ENCODE results near the gene C7orf57.
"Not testable (repeated sequence)": the region's sequence is repeated elsewhere in the genome, so short reads cannot be mapped to it uniquely, and the experiment has no call there.

The C7orf57 gene

GRCh38 chr7:48035967-48036478 is 680 bp downstream of the C7orf57 start:
- DNase-seq (ENCODE audit: low read depth): no peak

GRCh38 chr7:48038815-48039506 is 3.6 kb downstream of the C7orf57 start:
- DNase-seq (ENCODE audit: low read depth): no peak

DNA sequence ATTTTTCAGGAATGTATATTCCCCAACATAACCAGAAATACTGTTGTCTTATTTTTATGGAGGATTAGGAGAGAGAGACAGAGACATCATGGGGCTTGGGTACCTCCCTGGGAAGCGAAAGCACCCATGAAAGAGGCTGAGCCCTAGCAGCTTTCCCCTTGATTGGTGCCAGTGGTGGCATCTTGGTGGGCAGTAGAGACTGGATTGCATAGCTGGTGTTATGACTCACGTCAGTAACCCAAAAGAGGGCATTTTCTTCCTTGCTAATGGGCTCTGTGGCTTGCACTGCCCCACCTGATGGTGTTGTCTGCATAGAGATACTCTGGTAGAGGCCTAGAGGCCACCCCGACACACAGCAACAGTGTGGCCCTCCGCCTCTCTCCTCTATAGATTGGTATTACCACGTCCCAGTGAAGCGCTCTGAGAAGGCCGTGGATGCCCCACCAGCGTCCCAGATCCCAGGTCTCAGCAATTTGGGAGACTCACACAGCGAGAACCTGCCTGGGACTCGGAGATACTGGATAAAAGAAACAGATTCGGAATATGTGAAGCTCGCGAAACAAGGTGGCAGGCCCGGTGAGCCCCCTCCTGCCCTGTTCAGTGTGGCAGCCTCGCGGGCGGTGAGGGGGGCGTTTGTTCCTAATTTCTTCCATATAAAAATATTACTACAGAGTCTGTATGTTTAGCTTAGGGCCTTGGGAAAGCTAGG is 5.8 kb downstream of the C7orf57 start:
- DNase-seq (ENCODE audit: low read depth): no peak

DNA sequence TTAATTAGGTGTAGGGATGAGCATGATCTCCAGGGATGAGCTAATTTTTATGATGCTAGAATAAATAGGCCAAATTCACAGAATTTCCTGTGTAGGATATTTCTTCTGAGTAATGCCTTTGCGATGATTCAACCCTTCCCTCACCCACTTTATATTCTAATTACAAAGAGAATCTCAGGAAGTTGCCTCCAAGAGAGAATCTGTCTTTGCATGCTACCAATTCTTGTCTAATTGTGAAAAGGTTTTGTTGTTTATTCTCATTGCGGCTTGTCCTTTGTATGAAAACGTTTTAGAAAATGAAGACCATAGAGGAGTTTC is 6.3 kb downstream of the C7orf57 start:
- no peak for DNase-seq (ENCODE audit: low read depth)

- DNase-seq (ENCODE audit: low read depth): no peak
Measured at GRCh38 chr7:48042216-48042615, 6.9 kb downstream of the C7orf57 start.

GRCh38 chr7:48042636-48043035 is 7.3 kb downstream of the C7orf57 start:
- DNase-seq (ENCODE audit: low read depth): no peak

- DNase-seq (ENCODE audit: low read depth): no peak
Measured at GRCh38 chr7:48045195-48045765, 9.9 kb downstream of the C7orf57 start.

GRCh38 chr7:48046458-48046857 is 11.1 kb downstream of the C7orf57 start:
- no peak for DNase-seq (ENCODE audit: low read depth)

- no peak for DNase-seq (ENCODE audit: low read depth)
Measured at GRCh38 chr7:48048113-48048512, 12.8 kb downstream of the C7orf57 start.

DNA sequence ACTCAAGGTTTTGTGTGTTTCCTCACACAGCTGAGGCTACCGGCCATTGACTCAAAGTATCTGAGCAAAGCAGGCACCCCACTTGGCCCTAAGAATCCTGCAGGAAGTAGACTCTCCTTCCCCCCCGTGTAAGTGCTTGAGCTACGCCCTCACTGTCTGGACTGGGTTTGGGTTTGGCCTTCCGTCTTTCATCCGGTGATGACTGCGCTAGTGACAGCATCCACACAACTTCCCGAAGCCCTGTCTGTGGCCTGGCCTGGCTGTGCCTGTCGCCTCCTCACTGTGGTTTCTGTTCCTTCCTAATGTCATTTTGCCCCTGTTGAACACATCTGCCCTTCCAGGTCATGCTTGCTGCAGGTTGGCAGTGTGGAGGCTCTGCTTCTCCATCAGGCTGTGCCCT is 14.5 kb downstream of the C7orf57 start:
- no peak for DNase-seq (ENCODE audit: low read depth)

GRCh38 chr7:48052748-48053147 is 17.4 kb downstream of the C7orf57 start:
- no peak for DNase-seq (ENCODE audit: low read depth)

- DNase-seq (ENCODE audit: low read depth): no peak
Measured at GRCh38 chr7:48053736-48054135, 18.4 kb downstream of the C7orf57 start.

DNA sequence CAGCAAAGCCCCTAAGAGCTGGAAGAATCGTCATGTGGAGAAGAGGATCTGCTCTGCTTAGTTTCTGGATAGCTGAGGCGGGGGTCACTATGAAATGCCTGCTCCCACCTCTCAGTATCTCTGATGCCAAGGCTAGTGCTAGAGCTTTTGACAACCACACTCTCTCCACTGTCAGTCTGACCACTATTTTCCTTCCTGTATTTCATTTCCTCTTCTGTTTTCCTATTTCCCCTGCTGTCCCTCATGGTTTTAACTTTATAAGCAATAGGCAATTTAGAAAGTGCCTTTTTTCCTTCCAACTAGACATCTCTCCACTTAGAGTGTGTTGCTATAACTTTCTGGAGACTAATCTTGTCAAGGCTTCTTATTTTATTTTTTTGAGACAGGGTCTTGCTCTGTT is 23.6 kb downstream of the C7orf57 start:
- no peak for DNase-seq (ENCODE audit: low read depth)

- DNase-seq (ENCODE audit: low read depth): no peak
Measured at GRCh38 chr7:48059706-48060105, 24.4 kb downstream of the C7orf57 start.

GRCh38 chr7:48063985-48064384 is 28.6 kb downstream of the C7orf57 start:
- DNase-seq (ENCODE audit: low read depth): no peak

DNA sequence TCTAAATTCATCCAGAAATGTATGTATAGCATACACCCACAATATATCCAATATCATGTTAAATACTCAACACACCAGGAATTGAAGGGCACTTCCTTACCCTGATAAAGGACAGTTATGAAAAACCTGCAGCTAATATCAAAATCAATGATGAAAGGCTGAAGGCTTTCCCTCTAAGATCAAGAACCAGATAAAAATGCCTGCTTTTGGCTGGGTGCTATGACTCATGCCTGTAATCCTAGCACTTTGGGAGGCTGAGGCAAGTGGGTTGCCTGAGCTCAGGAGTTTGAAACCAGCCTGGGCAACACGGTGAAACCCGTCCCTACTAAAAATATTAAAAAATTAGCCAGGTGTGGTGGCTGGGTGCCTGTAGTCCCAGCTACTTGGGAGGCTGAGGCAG is 32.1 kb downstream of the C7orf57 start:
- no peak for DNase-seq (ENCODE audit: low read depth)

- DNase-seq (ENCODE audit: low read depth): no peak
Measured at GRCh38 chr7:48074204-48074654, 38.9 kb downstream of the C7orf57 start.

- no peak for DNase-seq (ENCODE audit: low read depth)
Measured at GRCh38 chr7:48077423-48077822, 42.1 kb downstream of the C7orf57 start.

- no peak for DNase-seq (ENCODE audit: low read depth)
Measured at GRCh38 chr7:48078470-48078869, 43.1 kb downstream of the C7orf57 start.

DNA sequence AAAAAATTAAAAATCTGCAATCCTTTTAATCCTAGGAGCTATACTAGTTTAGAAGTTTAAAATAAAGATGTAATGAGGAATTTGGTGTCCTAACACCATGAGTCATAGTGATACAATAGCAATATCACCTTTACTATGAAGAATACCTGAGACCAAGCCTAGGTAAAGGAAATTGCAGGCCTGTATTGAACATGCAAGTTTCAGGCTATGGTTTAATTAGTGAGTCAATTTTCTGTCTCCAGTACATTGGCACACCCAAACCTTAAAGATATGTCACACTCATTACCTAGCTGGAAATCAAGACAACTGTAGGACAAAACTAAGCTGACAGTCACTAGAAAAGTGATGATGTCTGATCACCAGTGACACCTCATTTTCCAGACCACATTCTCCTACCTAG is 47.0 kb downstream of the C7orf57 start:
- DNase-seq (ENCODE audit: low read depth): not testable (repeated sequence)

DNA sequence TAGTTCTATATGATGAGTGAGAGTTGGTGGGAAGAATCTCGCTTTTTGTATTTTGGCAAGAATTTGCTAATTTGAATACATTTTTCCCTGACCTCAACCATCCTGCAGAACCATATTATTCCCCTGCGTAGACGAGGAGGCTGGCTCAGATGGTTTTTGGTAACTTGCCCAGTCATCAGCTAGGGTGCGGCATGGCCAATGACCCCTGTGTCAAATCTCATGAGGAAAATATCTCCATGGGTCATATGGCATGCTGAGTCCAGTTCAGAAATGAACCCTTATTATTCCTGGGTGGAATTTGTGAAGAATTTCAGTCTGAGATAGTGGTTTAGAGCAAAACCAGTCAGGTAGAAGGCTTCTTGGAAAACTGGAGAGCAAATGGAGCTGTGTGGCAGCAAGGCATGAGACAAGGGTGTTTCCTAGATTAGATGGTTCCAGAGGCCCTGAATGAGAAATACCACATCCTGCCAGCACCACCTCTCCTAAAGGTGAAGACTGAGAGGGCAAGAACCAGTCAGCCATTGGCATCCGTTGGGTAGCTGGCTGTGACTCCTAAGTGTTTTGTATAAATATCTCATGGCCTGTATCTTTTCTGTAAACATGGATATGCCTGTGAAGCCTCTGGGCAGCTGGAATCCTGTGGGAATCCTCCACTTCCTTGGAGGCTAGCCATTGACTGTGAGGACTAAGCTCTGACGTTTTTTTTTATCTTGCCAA is 47.9 kb downstream of the C7orf57 start:
- no peak for DNase-seq (ENCODE audit: low read depth)

GRCh38 chr7:48084727-48085432 is 49.5 kb downstream of the C7orf57 start:
- peak; percentile 59 for DNase-seq (ENCODE audit: low read depth)
